Cardiac septum (tissue), 1 donor: ENCODE results near the gene MTMR3. TPM values are rescaled to one million over a fixed set of nuclear protein-coding genes. Genes with fewer than 3 reads are reported as not detected.

Experiments used
- DNase-seq: peaks from one replicate; pipeline ENCODE4 v3.0.0-alpha.2; 2020; ENCODE audit warnings: low spot score
- intact Hi-C: fragments of 100-400 bp; cut with DNase I; formaldehyde crosslinking; loops from one replicate; pipeline ENCODE4 v1.14.0; 2022
- total RNA-seq: library from RNA; stranded (reverse); fragmentation: NEBNext Ultra II Directional; extraction: Animal tissue kit (Norgen Biotek cat#: 25700); gene quantifications from one replicate; pipeline ENCODE4 v1.2.1, GENCODE V29; 2021
- donor health status: DM: no; HTN: no; CAD: no.

The MTMR3 gene
- total RNA-seq, 1 donor from 2014 or later, result 45.9 TPM

DNA sequence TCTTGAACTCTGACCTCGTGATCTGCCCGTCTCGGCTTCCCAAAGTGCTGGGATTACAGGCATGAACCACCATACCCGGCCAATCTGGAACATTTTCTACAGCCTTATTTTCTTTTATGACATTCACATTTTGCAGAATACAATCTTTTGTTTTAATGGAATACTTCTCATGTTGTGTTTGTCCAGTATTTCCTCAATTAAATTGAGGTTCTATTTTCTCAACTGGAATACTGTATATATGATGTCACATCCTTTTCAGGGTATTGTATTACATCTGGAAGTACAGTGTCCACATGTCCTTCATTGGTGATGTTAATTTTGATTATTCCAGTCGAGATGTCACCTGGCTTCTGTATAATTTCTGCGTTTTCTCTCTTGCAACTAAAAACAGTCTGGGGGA, 106.5 kb downstream of the MTMR3 start:
- no peak for DNase-seq
- intact Hi-C loops, result no loop called here

DNA sequence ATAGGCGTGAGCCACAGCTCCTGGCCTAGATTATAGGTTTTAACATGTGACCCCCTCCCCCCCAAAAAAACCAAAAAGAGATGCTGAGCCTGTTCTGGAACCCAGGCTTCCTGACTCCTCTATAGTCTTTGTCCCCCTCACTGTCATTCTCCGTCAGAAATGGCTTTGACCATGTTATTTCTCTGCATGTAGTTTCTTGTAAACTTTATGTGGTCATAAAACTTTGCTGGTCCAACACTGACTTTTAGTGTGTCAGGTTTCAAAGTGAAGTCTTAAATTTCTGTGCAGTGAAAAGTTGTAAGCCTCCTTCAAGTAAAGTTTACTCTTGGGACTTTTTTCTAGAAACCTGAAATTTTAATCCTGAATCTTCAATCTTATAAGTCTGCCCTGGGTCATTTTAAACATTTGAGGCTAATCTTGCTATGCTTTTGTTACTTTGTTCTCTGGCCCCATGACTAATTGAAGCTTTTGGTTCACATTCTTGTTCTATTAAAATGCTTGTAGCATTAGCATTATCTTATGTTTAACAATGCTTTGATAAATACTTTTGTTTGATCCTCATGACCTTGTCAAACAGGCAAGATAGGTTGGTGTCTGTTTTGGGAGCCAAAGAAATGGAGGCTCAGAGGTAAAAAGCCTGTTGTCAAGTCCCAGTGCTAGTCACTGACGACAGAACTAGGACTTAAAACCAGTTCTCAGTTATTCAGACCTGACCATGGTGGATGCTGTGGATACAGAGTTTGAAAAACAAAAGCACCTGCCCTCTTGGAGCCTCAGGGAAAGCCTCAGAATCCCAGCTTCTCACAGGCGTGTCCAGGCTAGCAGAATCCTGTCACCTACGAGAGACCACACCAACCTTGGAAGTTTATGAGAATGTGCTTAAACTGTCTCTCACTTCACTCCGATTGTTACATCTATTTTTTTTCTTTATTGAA, 109.6 kb downstream of the MTMR3 start:
- DNase-seq, result no peak
- intact Hi-C loops, result no loop called here

DNA sequence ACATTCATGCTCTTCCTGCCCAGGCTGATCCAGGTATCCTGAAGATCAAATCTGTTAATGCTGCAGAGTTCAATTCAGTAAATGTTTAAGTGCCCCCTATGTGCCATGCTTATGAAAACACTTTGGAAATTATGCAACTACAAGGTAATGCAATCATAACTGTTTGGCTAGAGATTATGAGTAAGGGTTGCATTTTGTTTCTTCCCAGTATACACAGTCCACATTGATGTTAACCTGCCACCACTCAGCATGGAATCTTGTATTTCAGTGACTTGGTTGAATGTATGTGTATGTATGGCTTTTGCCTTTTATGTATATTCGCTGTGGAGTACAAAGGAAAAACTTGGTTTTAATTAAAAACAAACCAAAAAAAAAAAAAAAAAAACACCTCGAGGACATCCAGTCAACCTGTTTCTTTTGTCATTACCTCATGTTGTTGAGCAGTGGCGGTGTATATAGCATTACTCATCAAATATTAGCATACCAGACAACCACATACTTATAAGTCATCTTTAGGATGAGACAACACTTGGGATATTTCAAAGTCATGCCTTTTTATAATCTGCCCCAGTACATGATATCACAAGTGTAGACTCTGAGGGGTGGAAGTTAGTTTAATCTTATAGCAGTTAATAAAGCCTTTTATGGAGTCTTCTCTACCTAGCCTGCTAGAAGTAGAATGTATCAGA, 111.2 kb downstream of the MTMR3 start:
- DNase-seq, result no peak
- intact Hi-C loops, result no loop called here

DNA sequence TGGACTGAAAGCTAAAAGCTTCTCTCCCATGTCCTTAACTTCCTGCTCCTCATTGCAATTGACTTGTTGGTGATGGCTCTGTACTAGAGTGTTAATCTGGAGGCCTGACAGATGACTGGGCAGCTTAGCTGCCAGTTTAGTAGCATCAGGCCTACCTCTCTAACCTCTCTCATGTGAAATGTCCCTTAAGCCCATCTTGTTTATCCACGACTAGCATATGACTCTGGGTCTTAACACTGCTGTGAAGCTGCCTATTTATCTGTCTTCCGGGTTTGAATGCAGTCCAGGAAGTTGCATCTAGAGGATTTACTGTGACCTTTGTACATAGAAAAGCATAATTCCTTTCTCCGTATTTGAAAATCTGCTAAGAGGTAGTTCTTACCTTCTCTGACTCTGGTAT, 112.0 kb downstream of the MTMR3 start:
- intact Hi-C loops, result no loop called here
- DNase-seq, result no peak

DNA sequence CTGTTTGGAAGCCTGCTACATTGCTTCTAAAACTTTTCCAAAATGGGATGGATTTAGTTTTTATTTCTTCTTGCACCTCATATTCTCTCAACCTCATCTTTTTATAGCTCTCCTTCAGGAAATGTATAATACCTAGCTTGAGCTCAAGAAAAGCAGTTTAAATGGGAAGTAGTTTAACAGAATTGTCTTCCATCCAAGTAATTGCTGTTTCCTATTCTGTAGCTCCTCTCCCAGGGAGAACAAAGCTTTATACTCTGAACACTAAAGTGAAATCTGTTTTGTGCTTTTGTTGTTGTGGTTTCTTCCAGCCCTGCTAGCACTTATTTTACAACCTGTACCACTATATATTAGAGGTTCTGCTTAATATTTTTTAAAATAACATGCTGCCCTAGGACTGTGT, 114.1 kb downstream of the MTMR3 start:
- intact Hi-C loops, result no loop called here
- no peak for DNase-seq

DNA sequence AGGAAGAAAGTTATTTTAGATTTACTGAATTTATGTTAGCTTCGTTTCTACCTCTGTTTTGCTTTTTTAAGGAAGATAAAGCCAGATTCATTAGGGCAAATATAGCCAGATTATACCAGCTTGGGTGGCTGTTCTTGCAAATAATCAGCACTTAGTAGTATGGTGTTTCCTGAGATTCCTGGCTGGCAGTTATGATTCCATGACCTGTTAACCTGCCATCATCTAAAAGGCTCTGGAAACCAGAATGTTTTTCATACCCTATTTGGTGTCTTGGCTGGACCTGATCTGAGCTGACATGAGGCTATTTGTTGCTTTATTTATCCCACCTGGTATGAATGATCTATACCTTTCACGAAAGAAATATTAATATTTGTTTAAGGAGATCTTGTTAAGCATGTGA, 114.5 kb downstream of the MTMR3 start:
- intact Hi-C loops, result no loop called here
- DNase-seq, result no peak

DNA sequence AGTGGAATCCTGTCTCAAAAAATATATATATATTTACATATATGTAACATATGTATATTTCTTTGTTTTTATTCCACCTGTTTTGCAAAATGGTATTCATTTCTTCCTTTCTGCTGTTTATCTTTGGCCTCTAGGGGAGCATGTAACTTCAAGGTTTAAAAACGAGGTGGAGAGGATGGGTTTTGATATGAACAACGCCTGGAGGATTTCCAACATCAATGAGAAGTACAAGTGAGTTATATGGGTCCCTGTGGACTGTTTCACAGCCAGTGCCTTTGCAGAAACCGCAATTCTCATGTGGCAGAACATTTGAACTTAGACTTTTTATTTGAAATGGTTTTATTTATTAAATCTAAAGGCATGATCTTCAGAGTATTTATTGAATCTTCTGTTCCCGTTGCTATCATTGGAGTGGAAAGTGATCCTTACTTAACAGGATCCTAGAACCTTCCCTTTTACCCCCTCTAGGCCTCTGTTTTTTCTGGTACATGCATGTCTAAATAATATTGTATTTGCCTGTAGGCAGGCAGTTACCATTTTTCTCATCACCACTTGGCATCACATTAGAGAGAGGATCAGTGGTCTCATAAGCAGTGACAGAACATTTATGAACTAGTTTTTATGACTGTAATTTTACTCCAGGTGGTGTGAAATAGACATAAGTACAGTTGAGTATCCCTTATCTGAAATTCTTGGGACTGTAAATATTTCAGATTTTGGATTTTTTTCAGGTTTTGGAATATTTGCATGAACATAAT, 115.8 kb downstream of the MTMR3 start:
- intact Hi-C loops, result no loop called here

DNA sequence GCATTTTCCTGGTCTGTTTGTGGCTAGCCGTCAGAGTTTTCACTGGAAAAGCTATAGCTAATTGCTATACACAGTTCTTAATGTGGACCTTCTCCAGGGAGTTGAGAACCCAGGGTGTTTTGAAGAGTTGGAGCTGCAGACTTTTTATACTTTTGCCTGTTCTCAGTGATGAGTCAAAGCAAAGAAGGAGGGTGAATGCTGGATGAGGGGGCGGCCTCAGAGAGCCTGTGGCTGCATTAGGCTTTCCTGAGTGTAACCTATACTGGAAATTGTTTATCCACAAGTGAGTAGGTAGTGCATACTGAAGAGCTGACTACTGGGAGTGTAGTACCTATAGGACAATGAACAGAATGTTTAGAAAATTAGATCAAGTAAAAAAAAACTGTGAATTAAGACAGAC, 117.6 kb downstream of the MTMR3 start:
- intact Hi-C loops, result loop anchor here (5.0 to 10.0 kb wide), 4 partner anchors 116 to 316 kb away; partner anchors contain the start of genes MTMR3, UQCR10 and ZMAT5
- DNase-seq, result no peak

More for the DNA sequence above, 115.8 kb downstream of the MTMR3 start:
- DNase-seq, result no peak

DNA sequence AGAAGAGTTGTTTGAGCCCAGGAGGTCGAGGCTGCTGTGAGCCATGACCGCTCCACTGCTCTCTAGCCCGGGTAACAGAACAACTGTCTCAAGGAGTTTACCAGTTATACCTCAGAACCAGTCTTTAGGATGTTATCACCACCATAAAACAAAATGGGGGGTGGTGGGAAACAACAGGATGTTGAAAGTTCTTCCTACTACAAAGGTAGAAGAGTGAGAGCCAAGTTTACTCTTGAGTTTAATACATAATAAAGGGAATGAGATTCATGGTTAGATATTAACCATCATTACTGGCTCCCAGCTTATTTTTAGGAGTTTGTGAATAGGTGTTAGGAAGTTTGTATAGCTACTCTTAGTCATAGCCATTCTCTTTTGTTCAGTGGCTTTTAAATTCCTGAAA, 118.5 kb downstream of the MTMR3 start:
- no peak for DNase-seq
- intact Hi-C loops, result loop anchor here (5.0 to 10.0 kb wide), 4 partner anchors 117 to 317 kb away; partner anchors contain the start of genes MTMR3, UQCR10 and ZMAT5

DNA sequence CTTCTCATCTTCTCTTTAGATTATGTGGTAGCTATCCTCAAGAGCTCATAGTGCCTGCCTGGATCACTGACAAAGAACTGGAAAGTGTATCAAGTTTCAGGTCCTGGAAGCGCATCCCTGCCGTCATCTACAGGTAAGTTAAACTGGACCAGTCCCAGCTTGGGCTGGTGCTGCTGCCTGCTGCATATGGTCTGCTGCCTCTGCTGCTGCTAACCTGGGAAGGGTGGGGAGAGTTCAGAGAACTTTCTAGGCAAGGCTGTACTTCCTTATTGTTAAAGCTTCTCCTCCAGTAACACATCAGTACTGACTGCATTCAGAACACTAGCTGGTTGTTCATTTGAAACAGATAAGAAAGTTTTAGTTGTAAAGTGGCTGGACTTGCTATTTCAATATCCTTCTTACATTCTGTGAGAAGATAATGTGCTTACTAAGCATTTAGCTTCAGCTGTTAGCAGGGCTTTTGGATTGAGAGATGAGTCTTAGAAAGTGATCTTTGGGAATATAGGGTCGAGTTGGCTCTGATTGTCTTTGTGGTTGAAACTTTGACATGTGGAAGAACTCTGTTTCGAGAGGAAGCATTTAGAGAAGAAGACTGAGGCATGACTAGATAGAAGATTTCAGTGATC, 120.0 kb downstream of the MTMR3 start:
- intact Hi-C loops, result loop anchor here (5.0 to 10.0 kb wide), 4 partner anchors 118 to 318 kb away; partner anchors contain the start of genes MTMR3, UQCR10 and ZMAT5
- no peak for DNase-seq

DNA sequence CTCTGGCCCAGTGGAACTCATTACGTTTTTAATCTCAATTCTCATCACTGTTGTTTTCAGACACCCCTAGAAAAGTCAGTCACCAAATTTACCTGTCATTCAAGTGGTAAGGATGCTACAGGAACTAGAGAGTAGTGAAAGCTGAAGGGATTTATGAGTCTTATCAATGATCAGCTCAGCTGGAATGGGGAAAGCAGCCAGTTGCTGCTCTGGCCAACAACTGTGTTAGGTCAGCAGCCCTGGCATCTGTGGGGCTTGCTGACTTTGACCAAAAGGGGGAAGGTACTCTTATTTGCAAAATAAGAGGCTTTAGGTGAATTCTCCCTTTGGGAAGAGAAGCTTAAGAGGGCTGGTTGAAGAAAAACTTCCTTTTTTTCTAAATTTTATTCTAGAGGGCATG, 121.1 kb downstream of the MTMR3 start:
- intact Hi-C loops, result loop anchor here (5.0 to 10.0 kb wide), 4 partner anchors 119 to 319 kb away; partner anchors contain the start of genes MTMR3, UQCR10 and ZMAT5
- DNase-seq, result no peak

DNA sequence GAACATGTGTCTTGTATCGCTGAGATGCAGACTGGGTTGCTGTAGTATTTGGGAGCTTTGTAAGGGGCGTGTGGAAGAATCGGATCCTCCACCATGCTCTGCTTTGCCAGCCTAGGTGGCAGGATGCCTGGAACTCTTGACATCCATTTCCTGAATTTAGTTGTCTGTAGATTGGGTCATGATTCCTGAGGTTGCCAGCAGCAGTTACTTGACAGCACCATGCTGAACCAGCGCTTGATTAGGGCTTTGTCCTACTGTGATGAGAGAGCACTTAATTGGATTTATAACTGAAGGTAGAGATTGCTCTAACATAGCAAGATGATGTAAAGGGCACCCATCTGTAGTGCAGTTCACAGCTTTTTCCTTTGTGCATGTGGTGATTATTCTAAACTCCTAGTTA, 121.7 kb downstream of the MTMR3 start:
- intact Hi-C loops, result loop anchor here (5.0 to 10.0 kb wide), 4 partner anchors 120 to 320 kb away; partner anchors contain the start of genes MTMR3, UQCR10 and ZMAT5
- no peak for DNase-seq

DNA sequence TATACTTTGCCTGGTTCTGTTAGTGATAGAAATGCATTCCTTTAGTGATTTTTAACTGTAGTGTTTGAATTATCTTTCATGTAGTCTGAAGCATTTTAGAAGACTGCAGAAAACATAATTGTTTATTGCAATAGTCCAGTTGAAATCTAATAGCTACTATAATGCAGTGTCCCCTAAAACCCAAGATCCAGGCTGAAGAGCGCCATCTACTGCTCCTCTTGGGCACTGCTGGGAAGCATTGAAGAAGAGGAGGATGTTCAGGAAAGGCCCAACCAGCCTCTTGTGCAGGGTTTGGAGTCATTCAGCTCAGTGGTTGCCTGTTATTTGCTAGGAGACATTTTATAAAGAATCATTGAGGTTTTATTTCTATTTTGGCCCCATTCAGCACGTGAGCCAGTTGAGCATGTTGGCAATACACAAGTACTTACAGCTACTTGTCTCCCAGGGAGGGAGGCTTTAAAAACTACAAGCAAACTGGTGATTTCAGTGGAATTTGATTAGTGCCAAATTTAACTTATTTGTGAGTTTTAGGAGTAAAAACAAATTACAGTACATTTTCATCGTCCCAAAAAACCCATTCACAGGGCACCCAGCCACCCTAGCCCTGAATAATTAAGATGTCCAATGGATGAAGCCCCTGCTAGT, 122.4 kb downstream of the MTMR3 start:
- intact Hi-C loops, result loop anchor here (10.0 kb wide), 2 partner anchors 121 to 321 kb away; partner anchors contain the start of gene MTMR3
- no peak for DNase-seq

DNA sequence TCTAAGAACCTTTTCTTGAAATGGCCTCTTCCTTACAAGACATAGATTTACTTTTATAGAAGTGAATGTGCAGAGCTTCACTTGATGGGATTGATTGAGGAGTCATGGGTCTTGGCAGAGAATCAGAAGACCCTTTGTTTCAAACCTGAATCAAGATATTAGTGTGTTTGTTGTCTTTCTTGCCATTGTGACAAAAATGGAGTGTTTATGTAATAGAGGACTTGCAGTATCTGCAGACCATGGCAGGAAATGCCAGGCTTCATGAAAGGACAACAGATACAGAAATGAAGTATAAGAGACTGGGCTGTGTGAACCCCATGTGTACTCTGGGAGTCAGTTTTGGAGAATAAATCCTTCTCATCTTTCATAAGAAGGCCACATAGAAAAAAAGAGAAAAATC, 124.4 kb downstream of the MTMR3 start:
- no peak for DNase-seq
- intact Hi-C loops, result loop anchor here (10.0 kb wide), 2 partner anchors 123 to 323 kb away; partner anchors contain the start of gene MTMR3

DNA sequence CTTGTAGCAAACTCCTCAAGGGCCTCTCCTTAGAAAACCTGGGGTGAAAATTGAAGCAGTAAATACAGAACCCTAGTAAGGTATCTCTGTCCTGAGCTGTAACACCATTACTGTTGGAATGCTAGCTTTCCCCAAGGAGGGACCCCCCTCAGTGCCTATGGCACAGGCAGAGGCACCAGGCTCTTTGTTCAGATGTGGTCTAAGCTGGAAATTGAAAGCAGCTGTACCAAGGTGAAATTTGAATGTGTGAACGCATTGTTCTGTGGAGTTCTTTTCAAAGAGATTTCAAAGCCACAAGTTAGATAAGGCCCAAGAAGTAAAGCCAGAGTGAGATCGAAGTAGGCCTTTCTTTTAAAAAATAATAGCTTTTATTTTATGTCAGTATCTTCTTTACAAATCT, 125.4 kb downstream of the MTMR3 start:
- DNase-seq, result no peak
- intact Hi-C loops, result loop anchor here (10.0 kb wide), 2 partner anchors 124 to 324 kb away; partner anchors contain the start of gene MTMR3

DNA sequence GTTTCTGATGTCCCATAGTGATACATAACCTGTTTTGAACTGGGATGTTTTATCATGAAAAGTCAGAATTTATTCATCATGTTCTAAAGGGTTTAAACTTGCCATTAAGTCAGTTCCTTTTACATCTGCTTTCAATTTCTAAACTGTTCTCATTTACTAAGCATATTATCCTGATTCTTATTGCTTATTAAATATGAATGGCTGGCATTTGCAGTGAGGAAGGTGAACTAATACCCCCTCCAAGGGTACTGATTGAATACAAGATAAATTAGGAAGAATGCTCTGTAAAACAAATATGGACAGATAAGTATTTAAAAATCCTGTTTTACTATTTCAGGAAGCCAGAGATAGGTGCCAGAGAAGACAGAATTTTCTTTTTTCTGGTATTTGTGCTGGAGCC, 126.5 kb downstream of the MTMR3 start:
- no peak for DNase-seq
- intact Hi-C loops, result loop anchor here (10.0 kb wide), 2 partner anchors 125 to 325 kb away; partner anchors contain the start of gene MTMR3

DNA sequence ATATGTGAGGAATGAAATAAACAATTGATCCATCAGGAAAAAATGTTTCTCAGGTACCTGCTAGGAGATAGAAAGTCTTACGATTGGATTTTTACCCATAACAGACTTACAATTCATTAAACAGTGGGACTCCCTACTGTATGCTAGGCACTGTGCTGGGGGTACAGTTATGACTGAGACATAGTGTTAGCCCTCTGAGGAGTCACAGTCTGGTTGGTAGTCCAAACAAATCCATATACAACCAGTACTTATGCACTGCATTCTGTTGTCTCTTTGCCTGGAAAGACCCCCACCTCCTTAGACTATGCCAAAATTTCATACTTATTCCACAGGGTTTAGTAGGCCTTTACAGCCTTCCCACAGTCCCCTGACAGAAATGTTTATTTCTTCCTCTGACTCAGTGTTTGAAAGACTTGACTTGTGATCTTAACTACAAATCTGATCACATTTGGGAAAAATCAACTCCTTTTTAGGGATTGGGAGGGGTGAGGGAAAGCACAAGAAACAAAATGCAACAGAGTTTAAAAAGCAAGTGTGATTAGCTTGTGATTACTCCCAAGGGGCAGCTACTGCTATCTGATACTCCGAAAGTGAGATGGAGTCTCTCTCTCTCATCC, 127.9 kb downstream of the MTMR3 start:
- intact Hi-C loops, result no loop called here
- no peak for DNase-seq

DNA sequence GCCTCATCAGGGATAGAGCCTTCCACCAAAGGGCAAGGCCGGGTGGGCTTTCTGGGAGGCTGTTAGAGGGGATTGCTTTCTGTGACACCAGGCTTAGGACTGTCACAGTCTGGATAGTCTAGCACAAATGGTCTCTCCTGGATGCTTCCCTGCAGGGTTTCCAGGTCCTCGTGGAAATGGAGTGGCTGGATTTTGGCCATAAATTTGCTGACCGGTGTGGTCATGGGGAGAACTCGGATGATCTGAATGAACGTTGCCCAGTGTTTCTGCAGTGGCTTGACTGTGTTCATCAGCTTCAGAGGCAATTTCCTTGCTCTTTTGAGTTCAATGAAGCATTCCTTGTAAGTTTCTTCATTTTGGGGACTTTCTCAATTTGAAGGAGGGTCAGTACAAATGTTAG, 130.2 kb downstream of the MTMR3 start:
- no peak for DNase-seq
- intact Hi-C loops, result no loop called here
